Stomach (tissue), 9 donors: ENCODE results near the gene FDXR. TPM values are rescaled to one million over a fixed set of nuclear protein-coding genes. Genes with fewer than 3 reads are reported as not detected.

ENCODE experiments used
- DNase-seq, 2 donors: peaks; one replicate each; pipeline versions ENCODE4 v3.0.0 to v3.0.0-alpha.2; 2013 to 2019
- H3K27ac ChIP-seq, 5 donors: fragments of 200-600 bp in 4 of 5; sonication (generic) in 4 of 5; one replicate each; pipeline ENCODE4 v1.5.1; 2013 to 2019; ENCODE audit warnings: mild to moderate bottlenecking in 1 of 5, moderate library complexity in 1 of 5
- H3K27me3 ChIP-seq, 3 donors: fragments of 200-600 bp; sonication (generic); one replicate each; pipeline ENCODE4 v1.5.1; 2017 to 2019; ENCODE audit warnings: mixed run types in 1 of 3
- H3K36me3 ChIP-seq, 4 donors: fragments of 200-600 bp; sonication (generic); 1 replicate in 3 of 4; 2 replicates in 1 of 4; pipeline ENCODE4 v1.5.1; 2016 to 2019
- H3K4me1 ChIP-seq, 4 donors: fragments of 200-600 bp; sonication (generic); one replicate each; pipeline ENCODE4 v1.5.1; 2016 to 2019
- H3K4me3 ChIP-seq, 4 donors: fragments of 200-600 bp; sonication (generic) in 3 of 4; one replicate each; pipeline ENCODE4 v1.5.1; 2016 to 2019; ENCODE audit warnings: mild to moderate bottlenecking in 1 of 4
- H3K9me3 ChIP-seq, 4 donors: fragments of 200-600 bp; sonication (generic); one replicate each; pipeline ENCODE4 v1.5.1; 2016 to 2019
- CTCF ChIP-seq, 7 experiments: fragments of 450-650 bp in 4 of 7; fragments of 200-600 bp in 3 of 7; sonication (generic) in 3 of 7; IDR thresholded peaks; one replicate each; pipeline ENCODE4 v1.5.1; 2016 to 2019; ENCODE audit warnings: antibody characterized with exemption in 7 of 7, control low read depth in 2 of 7, mild to moderate bottlenecking in 1 of 7
- EP300 ChIP-seq: sonication (generic); formaldehyde crosslinking; IDR thresholded peaks from one replicate; pipeline ENCODE4 v1.6.1; 2017; ENCODE audit warnings: antibody characterized with exemption
- POLR2A ChIP-seq, 4 donors: fragments of 450-650 bp; IDR thresholded peaks; one replicate each; pipeline ENCODE4 v1.6.1; 2016; ENCODE audit warnings: antibody characterized with exemption in 4 of 4, control low read depth in 2 of 4, mild to moderate bottlenecking in 1 of 4, moderate library complexity in 1 of 4
- POLR2AphosphoS5 ChIP-seq, 3 donors: sonication (generic); formaldehyde crosslinking; IDR thresholded peaks; one replicate each; pipeline ENCODE4 v1.6.1; 2016; ENCODE audit warnings: antibody characterized with exemption in 3 of 3
- WGBS, 5 donors: extraction: QIAGEN DNeasy Blood & Tissue Kit in 3 of 5; methylation state at CpG; one replicate each; pipeline versions ENCODE4 v1.1.5 to v1.1.7; 2013 to 2018; 5-methylcytosine and 5-hydroxymethylcytosine counted together
- intact Hi-C: fragments of 100-400 bp; cut with DNase I; formaldehyde crosslinking; loops from one replicate; pipeline ENCODE4 v1.15.1; 2023; ENCODE audit warnings: low total_unique reads
- polyA plus RNA-seq, 3 donors: library from polyadenylated mRNA; stranded (reverse); fragments of 200-250 nt; gene quantifications; one replicate each; pipeline ENCODE4 v1.2.3, GENCODE V29; 2013
- total RNA-seq, 5 donors: library from RNA; depleted of rRNA; stranded (reverse); fragments of >200 nt; gene quantifications; one replicate each; pipeline versions ENCODE4 v1.1.0 to v1.2.3, GENCODE V29; 2014 to 2016
- donor health status: healthy with polysubstance abuse.
- donor health status: Bipolar disorder and iron deficiency.
- donor health status: healthy.

Gene FDXR
- total and polyA plus RNA-seq, 8 donors: 0.58 to 94.1 (median 13.9) TPM

- no peak for DNase-seq
- TF ChIP-seq EP300: no peak
- TF ChIP-seq POLR2A (IDR thresholded peaks at IDR 0.05): no peak
- TF ChIP-seq POLR2AphosphoS5 (IDR thresholded peaks at IDR 0.05): no peak
- no peak for TF ChIP-seq CTCF (IDR thresholded peaks at IDR 0.05)
- Histone ChIP-seq H3K4me3 (no peak overlapping the region), H3K27ac (peak overlapping the region in 1 of 5 donors; percentile 39), H3K36me3 (peaks cover 0 to 81% (median 60%) of the 10 kb centered on the region in 4 donors), H3K4me1 (peaks cover 0 to 15% (median 0%) of the 10 kb centered on the region in 4 donors), H3K27me3 (no peaks in the 10 kb centered on the region), H3K9me3 (no peaks in the 10 kb centered on the region)
- 71 to 83% (median 75%) methylated on average over 14 to 15 of the region's 15 CpGs for WGBS, 5 donors
- intact Hi-C loops: no loop called here
Measured at GRCh38 chr17:74822335-74822938, 50.4 kb downstream of the FDXR start.

- Histone ChIP-seq H3K9me3 (no peaks in the 10 kb centered on the region), H3K4me1 (peaks cover 0 to 15% (median 0%) of the 10 kb centered on the region in 4 donors), H3K36me3 (peaks cover 0 to 88% (median 67%) of the 10 kb centered on the region in 4 donors), H3K27me3 (no peaks in the 10 kb centered on the region), H3K4me3 (no peak overlapping the region), H3K27ac (peak overlapping the region in 1 of 5 donors; percentile 39)
- intact Hi-C loops: no loop called here
- no peak for DNase-seq
- no peak for TF ChIP-seq POLR2A (IDR thresholded peaks at IDR 0.05)
- TF ChIP-seq POLR2AphosphoS5 (IDR thresholded peaks at IDR 0.05): no peak
- TF ChIP-seq CTCF (IDR thresholded peaks at IDR 0.05): no peak
- TF ChIP-seq EP300: no peak
- WGBS, 5 donors: 78 to 86% (median 81%) methylated on average over 13 of the region's 13 CpGs
Measured at GRCh38 chr17:74821655-74822334, 51.0 kb downstream of the FDXR start.

GRCh38 chr17:74819801-74820436 is 52.9 kb downstream of the FDXR start:
- 95 to 97% (median 95%) methylated on average over 11 to 16 of the region's 16 CpGs for WGBS, 5 donors
- H3K27ac ChIP-seq: no peak overlapping the region
- TF ChIP-seq POLR2A (IDR thresholded peaks at IDR 0.05): no peak
- no peak for TF ChIP-seq CTCF (IDR thresholded peaks at IDR 0.05)
- TF ChIP-seq POLR2AphosphoS5 (IDR thresholded peaks at IDR 0.05): no peak
- no peak for TF ChIP-seq EP300
- intact Hi-C loops: no loop called here
- no peak overlapping the region for H3K4me3 ChIP-seq
- no peaks in the 10 kb centered on the region for H3K9me3 ChIP-seq
- DNase-seq: no peak
- H3K4me1 ChIP-seq: peaks cover 0 to 15% (median 0%) of the 10 kb centered on the region in 4 donors
- H3K36me3 ChIP-seq: peaks cover 0 to 71% (median 56%) of the 10 kb centered on the region in 4 donors
- no peaks in the 10 kb centered on the region for H3K27me3 ChIP-seq

GRCh38 chr17:74818291-74818938 is 54.4 kb downstream of the FDXR start:
- intact Hi-C loops: no loop called here
- no peaks in the 10 kb centered on the region for H3K27me3 ChIP-seq
- H3K4me1 ChIP-seq: peaks cover 0 to 15% (median 0%) of the 10 kb centered on the region in 4 donors
- H3K4me3 ChIP-seq: no peak overlapping the region
- DNase-seq: no peak
- TF ChIP-seq EP300 (no peak), POLR2A (IDR thresholded peaks at IDR 0.05) (no peak), CTCF (IDR thresholded peaks at IDR 0.05) (no peak)
- no peaks in the 10 kb centered on the region for H3K9me3 ChIP-seq
- WGBS, 5 donors: 94 to 96% (median 95%) methylated on average over 16 of the region's 16 CpGs
- H3K36me3 ChIP-seq: peaks cover 0 to 57% (median 49%) of the 10 kb centered on the region in 4 donors
- no peak overlapping the region for H3K27ac ChIP-seq
